BLaER1 treated with 17β-estradiol and CSF1 and Interleukin-3, amounts not matched to agents 10 nM and 100 nM (cell line): ENCODE results near the gene MROH9.

Source experiments
- H3K27ac ChIP-seq, 11 experiments: shearing (Covaris generic); formaldehyde crosslinking; 2 replicates each; pipeline ENCODE4 v1.8.1; 2022
- H3K27me3 ChIP-seq, 11 experiments: shearing (Covaris generic); formaldehyde crosslinking; 2 replicates each; pipeline ENCODE4 v1.8.1; 2022
- H3K36me3 ChIP-seq, 11 experiments: shearing (Covaris generic); formaldehyde crosslinking; 2 replicates each; pipeline ENCODE4 v1.8.1; 2022
- H3K4me1 ChIP-seq, 10 experiments: shearing (Covaris generic); formaldehyde crosslinking; 2 replicates each; pipeline ENCODE4 v1.8.1; 2022
- H3K4me2 ChIP-seq, 11 experiments: shearing (Covaris generic); formaldehyde crosslinking; 2 replicates each; pipeline ENCODE4 v1.8.1; 2022
- H3K4me3 ChIP-seq, 10 experiments: shearing (Covaris generic); formaldehyde crosslinking; 2 replicates each; pipeline ENCODE4 v1.8.1; 2022
- H3K9ac ChIP-seq, 11 experiments: shearing (Covaris generic); formaldehyde crosslinking; 2 replicates each; pipeline ENCODE4 v1.8.1; 2022
- H3K9me3 ChIP-seq, 11 experiments: shearing (Covaris generic); formaldehyde crosslinking; replicated peaks in 1 of 11; 2 replicates each; pipeline ENCODE4 v1.8.1; 2022
- H4K20me1 ChIP-seq, 11 experiments: shearing (Covaris generic); formaldehyde crosslinking; 2 replicates each; pipeline ENCODE4 v1.8.1; 2022
- Cebpa-rat ChIP-seq, 11 experiments: shearing (Covaris generic); IDR thresholded peaks; 2 replicates each; pipeline ENCODE4 v1.8.1; 2022

The MROH9 gene

DNA sequence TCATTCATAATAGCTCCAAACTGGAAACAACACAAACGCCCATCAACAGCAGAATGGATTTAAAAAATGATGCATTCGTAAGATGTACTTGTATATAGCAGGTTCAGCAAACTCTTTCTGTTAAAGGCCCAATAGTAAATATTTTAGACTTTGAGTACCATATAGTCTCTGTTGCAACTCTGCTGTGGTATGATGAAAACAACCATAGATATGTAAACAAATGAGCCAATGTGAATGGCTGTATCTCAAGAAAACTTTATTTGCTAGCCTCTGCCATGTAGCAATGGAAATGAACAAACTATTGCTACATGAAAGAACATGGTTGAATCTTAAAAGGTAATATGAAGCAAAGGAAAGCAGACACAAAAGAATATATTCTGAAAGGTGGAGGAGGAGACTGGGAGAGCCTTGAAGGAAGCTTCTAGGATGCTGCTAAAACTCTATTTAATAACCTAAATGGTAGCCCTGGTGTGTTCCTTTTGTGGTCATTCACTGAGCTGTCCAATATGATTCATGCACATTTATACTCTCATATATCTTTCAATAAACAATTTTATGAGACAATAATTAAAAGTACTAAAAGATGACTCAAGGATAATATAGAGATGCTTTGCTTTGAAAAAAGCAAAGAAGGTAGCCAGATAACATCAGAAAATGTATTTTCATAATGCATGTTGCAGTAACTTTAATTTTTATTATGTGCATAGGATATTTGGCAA, 126.2 kb downstream of the MROH9 start:
- Histone ChIP-seq H3K27me3 (no peaks in the 10 kb centered on the region), H3K4me1 (peaks cover 0 to under 1% (median 0%) of the 10 kb centered on the region in 10 experiments; a peak in 1 of 20 replicates), H3K4me2 (no peak overlapping the region), H3K9me3 (0 out of 22 replicates have a peak, but pooled peaks cover 0 to under 1% (median 0%) of the 10 kb centered on the region in 11 experiments), H3K27ac (no peak overlapping the region), H3K4me3 (no peak overlapping the region), H4K20me1 (no peaks in the 10 kb centered on the region), H3K36me3 (no peaks in the 10 kb centered on the region), H3K9ac (no peak overlapping the region)
- no peak for TF ChIP-seq Cebpa-rat (IDR thresholded peaks at IDR 0.05)

DNA sequence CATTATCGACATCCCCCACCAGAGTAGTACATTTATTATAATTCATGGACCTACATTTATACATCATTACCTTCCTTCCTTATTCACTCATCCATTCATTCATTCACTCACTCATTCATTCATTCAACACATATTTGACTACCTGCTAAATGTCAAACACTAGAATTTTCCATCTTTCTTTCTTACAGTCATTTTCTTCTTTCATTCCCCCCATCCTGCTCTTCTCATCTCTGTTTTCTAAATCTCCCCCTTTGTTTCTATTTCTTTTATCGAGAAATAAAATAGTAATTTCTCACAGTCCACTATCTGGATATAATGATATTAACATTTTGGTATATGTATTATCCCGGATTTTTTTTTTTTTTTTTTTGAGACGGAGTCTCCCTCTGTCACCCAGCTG, 127.6 kb downstream of the MROH9 start:
- no peak for TF ChIP-seq Cebpa-rat (IDR thresholded peaks at IDR 0.05)
- Histone ChIP-seq H3K9ac (no peak overlapping the region), H3K27ac (no peak overlapping the region), H3K36me3 (no peaks in the 10 kb centered on the region), H3K9me3 (no peaks in the 10 kb centered on the region), H3K4me3 (no peak overlapping the region), H3K27me3 (no peaks in the 10 kb centered on the region), H3K4me2 (no peak overlapping the region), H3K4me1 (no peaks in the 10 kb centered on the region), H4K20me1 (no peaks in the 10 kb centered on the region)

DNA sequence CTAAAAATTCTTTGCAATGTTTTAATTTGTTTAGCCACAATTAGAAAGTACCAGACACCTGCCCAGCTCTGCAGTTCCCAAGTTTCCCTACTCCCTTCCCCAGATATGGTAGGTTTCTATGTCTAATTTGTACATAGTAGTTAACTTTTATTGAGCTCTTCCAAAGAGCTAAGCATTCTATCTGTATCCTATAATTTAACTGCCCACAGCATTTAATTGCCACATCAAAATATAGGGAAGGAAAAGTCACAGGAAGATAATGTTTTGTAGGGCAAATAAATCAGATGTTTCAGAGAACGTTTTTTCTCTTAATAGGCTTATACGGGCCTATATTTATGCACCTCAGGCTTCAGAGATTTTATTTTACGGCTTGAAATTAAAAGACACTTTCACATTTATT, 139.7 kb downstream of the MROH9 start:
- no peak overlapping the region for H3K9ac ChIP-seq
- H4K20me1 ChIP-seq, result no peaks in the 10 kb centered on the region
- no peaks in the 10 kb centered on the region; a peak in 1 of 22 replicates for H3K9me3 ChIP-seq
- H3K27ac ChIP-seq, result no peak overlapping the region
- TF ChIP-seq Cebpa-rat (IDR thresholded peaks at IDR 0.05), result no peak
- no peaks in the 10 kb centered on the region for H3K4me1 ChIP-seq
- no peak overlapping the region for H3K4me2 ChIP-seq
- no peaks in the 10 kb centered on the region for H3K36me3 ChIP-seq
- no peaks in the 10 kb centered on the region for H3K27me3 ChIP-seq
- H3K4me3 ChIP-seq, result no peak overlapping the region

DNA sequence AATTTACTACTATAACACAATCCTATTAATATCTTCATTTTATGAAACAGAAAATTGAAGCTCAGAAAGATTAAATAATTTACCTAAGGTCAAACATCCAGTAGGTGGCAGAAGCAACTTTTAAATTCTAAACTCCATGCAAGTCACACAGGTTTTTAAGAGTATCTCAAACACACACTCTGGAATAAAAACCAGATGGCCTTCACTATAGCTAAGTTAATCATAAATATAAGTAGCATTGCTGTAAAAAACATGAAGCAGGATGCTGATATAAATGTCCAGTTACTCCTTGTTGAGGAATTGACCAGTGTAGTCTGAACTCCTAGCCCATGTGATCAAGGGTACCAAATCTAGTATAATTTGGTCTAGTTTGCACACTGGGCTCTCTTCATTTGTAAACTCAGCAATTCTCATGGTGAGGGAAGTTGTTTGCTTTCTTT, 146.0 kb downstream of the MROH9 start:
- Histone ChIP-seq H4K20me1 (no peaks in the 10 kb centered on the region), H3K27ac (no peak overlapping the region), H3K9me3 (no peaks in the 10 kb centered on the region; a peak in 1 of 22 replicates), H3K4me2 (no peak overlapping the region), H3K4me3 (no peak overlapping the region), H3K27me3 (no peaks in the 10 kb centered on the region), H3K9ac (no peak overlapping the region), H3K36me3 (no peaks in the 10 kb centered on the region), H3K4me1 (no peaks in the 10 kb centered on the region)
- no peak for TF ChIP-seq Cebpa-rat (IDR thresholded peaks at IDR 0.05)

DNA sequence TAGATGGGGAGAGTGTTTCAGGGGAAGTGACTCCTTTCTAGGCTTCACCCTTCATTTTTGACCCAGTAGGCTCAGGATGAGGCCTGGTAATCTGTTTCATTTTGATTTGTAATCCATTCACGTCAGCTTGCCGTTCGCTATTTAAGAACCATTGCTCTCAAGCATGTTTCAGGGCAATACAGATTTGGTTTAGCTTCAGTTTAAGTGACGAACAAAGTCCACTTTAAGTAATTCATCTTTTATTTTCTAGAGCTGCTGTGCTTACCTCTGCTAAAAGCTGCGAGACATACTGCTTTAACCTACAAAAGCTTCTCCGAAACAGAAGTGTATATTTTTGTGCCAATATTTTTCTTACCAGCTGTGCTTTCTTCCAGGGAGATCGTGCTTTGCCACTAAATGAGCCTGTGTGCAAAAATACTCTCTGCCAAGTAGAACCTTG, 146.4 kb downstream of the MROH9 start:
- Histone ChIP-seq H3K36me3 (no peaks in the 10 kb centered on the region), H3K4me2 (no peak overlapping the region), H3K27ac (no peak overlapping the region), H3K9ac (no peak overlapping the region), H3K4me3 (no peak overlapping the region), H3K9me3 (no peaks in the 10 kb centered on the region; a peak in 1 of 22 replicates), H3K4me1 (no peaks in the 10 kb centered on the region), H4K20me1 (no peaks in the 10 kb centered on the region), H3K27me3 (no peaks in the 10 kb centered on the region)
- no peak for TF ChIP-seq Cebpa-rat (IDR thresholded peaks at IDR 0.05)

DNA sequence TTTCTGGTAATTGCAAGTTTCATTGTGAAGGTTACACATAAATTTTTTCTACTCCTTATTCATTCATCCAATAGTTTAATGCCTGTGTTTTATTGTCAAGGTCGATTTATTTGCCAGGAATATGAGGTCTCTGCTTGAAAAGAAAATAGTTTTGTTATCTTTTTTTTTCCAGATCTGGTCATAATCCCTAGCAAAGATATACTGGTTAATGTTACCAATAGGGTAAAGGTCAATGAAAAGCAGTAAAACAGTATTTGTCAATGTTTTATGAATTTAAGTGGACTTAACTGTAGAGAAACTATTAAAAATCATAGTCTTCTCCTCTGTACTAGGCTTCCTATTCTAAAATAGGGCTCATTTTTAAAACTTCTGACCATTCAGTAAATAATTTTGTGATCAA, 147.3 kb downstream of the MROH9 start:
- Histone ChIP-seq H3K4me1 (no peaks in the 10 kb centered on the region), H3K4me2 (no peak overlapping the region), H3K27me3 (no peaks in the 10 kb centered on the region), H4K20me1 (no peaks in the 10 kb centered on the region), H3K9me3 (no peaks in the 10 kb centered on the region; a peak in 1 of 22 replicates), H3K9ac (no peak overlapping the region), H3K4me3 (no peak overlapping the region), H3K36me3 (no peaks in the 10 kb centered on the region), H3K27ac (no peak overlapping the region)
- TF ChIP-seq Cebpa-rat (IDR thresholded peaks at IDR 0.05), result no peak

DNA sequence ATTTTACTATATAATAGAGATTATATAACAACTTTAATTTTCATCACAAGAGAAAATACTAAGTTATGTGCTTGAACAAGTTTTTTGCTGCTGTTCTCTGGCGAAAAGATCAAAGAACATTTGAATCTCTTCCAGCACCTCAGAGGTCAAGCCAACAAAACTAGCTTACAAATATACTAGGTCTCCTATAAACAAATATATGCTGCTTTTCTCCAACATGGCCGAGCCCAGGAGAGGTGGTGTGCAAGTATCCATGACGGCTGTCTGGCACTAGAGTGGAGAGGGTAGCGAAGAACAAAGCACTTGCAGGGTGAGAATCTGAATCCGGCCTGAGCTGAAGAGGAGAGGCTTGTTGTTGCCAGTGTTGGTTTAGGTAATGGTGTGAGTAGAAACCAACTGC, 147.9 kb downstream of the MROH9 start:
- H3K27me3 ChIP-seq, result no peaks in the 10 kb centered on the region
- H3K9ac ChIP-seq, result no peak overlapping the region
- no peak for TF ChIP-seq Cebpa-rat (IDR thresholded peaks at IDR 0.05)
- no peaks in the 10 kb centered on the region for H4K20me1 ChIP-seq
- no peak overlapping the region for H3K4me3 ChIP-seq
- no peak overlapping the region for H3K4me2 ChIP-seq
- no peaks in the 10 kb centered on the region for H3K9me3 ChIP-seq
- H3K36me3 ChIP-seq, result no peaks in the 10 kb centered on the region
- no peak overlapping the region for H3K27ac ChIP-seq
- no peaks in the 10 kb centered on the region for H3K4me1 ChIP-seq

DNA sequence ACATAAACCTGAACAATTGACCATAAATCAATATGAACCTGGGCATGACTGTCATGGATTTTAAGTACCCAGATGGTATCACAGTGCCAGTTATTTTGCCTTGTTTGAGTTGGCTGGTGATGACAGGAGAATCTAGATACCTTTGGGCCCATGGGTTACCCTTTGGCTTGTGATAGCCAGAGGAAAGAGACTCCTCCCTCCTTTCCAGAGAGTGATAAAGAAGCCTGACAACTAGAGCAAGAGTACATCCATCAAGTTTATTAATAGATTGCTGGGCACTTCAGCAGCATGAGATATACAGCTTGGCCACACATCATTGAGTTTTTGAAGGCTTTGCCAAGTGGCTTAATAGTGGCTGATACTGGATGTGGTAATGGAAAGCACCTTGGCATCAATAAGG, 148.8 kb downstream of the MROH9 start:
- Histone ChIP-seq H3K36me3 (no peaks in the 10 kb centered on the region), H3K27me3 (no peaks in the 10 kb centered on the region), H3K9ac (no peak overlapping the region), H3K4me3 (no peak overlapping the region), H3K4me1 (no peaks in the 10 kb centered on the region), H4K20me1 (no peaks in the 10 kb centered on the region), H3K9me3 (no peaks in the 10 kb centered on the region), H3K27ac (no peak overlapping the region), H3K4me2 (no peak overlapping the region)
- TF ChIP-seq Cebpa-rat (IDR thresholded peaks at IDR 0.05), result no peak

DNA sequence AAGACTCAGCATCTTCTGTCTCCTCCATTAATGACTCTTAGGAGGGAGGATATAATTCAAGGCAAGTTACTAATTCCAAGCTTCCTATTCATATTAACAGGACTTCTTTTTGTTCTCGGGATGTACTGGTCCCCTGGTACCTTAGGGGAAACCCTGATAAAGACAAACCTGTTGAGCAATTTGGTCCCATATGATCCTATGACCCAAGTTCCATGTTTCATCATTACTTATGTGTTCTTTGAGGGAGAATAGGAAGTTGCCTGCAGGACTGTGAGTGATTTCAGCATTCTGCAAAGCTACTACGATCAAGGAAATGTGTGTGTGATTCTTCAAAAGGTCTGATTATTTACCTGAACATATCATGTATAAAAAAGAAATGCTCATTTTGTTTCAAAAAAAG, 149.5 kb downstream of the MROH9 start:
- Histone ChIP-seq H3K27me3 (no peaks in the 10 kb centered on the region), H3K4me3 (no peak overlapping the region), H3K9me3 (no peaks in the 10 kb centered on the region), H3K36me3 (no peaks in the 10 kb centered on the region), H3K4me2 (no peak overlapping the region), H3K27ac (no peak overlapping the region), H3K4me1 (no peaks in the 10 kb centered on the region), H3K9ac (no peak overlapping the region), H4K20me1 (no peaks in the 10 kb centered on the region)
- no peak for TF ChIP-seq Cebpa-rat (IDR thresholded peaks at IDR 0.05)

DNA sequence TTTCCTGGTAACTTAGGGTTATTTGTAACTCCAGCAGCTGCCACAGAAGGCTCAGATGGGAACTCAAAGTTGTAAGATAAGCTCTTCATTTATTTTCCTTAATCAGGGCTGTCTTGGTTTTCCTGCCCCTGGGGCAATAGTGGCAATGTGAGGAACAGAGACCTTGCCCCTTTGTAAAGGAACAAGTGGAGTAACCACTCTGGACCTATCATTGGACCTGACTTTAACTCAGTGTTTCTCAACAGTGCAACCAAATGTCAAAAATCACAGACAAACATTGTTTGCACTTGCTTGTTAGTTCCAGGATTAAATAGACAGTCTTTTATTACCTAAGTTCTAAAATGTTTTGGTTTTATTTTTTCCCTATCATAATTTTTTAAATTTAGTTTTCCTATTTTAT, 152.6 kb downstream of the MROH9 start:
- no peak overlapping the region for H3K9ac ChIP-seq
- H3K36me3 ChIP-seq, result no peaks in the 10 kb centered on the region
- no peak overlapping the region for H3K27ac ChIP-seq
- no peak overlapping the region for H3K4me3 ChIP-seq
- no peaks in the 10 kb centered on the region for H3K27me3 ChIP-seq
- TF ChIP-seq Cebpa-rat (IDR thresholded peaks at IDR 0.05), result no peak
- no peaks in the 10 kb centered on the region for H4K20me1 ChIP-seq
- H3K4me1 ChIP-seq, result no peaks in the 10 kb centered on the region
- H3K4me2 ChIP-seq, result no peak overlapping the region
- no peaks in the 10 kb centered on the region for H3K9me3 ChIP-seq
